ENCODE data around the gene PIM3. TPM values are rescaled to one million over a fixed set of nuclear protein-coding genes. Genes with fewer than 3 reads are reported as not detected.
A peak's percentile ranks its signal among the peaks of the same experiment; 100 is the strongest.

PIM3 gene
- total RNA-seq, 2 donors from 2014 or later, result 29.9 to 37.2 TPM

GRCh38 chr22:50007057-50007511 is 46.5 kb downstream of the PIM3 start:
- no peak for DNase-seq (ENCODE audit: low spot score)

GRCh38 chr22:50008151-50009040 is 47.8 kb downstream of the PIM3 start:
- DNase-seq (ENCODE audit: low spot score), result peak; percentile 57
- intact Hi-C loops (cut with DNase I), result no loop called here

More at GRCh38 chr22:50007057-50007511, 46.5 kb downstream of the PIM3 start:
- intact Hi-C loops (cut with DNase I), result no loop called here

GRCh38 chr22:50009251-50009650 is 48.7 kb downstream of the PIM3 start:
- intact Hi-C loops (cut with DNase I), result no loop called here
- DNase-seq (ENCODE audit: low spot score), result peak; percentile 76

GRCh38 chr22:50009765-50010675 is 49.4 kb downstream of the PIM3 start:
- intact Hi-C loops (cut with DNase I), result loop anchor here in 1 of 2 donors (5.0 kb wide), 1 partner anchor 78 kb away; no protein-coding TSS in a partner anchor
- peak; percentile 86 for DNase-seq (ENCODE audit: low spot score)

- DNase-seq (ENCODE audit: low spot score), result peak; percentile 64
- intact Hi-C loops (cut with DNase I), result loop anchor here in 1 of 2 donors (5.0 kb wide), 1 partner anchor 79 kb away; no protein-coding TSS in a partner anchor
These were observed 50.3 kb downstream of the PIM3 start for GRCh38 chr22:50010676-50011446.

GRCh38 chr22:50011447-50012210 is 51.1 kb downstream of the PIM3 start:
- intact Hi-C loops (cut with DNase I), result loop anchor here in 1 of 2 donors (5.0 kb wide), 1 partner anchor 79 kb away; no protein-coding TSS in a partner anchor
- peak; percentile 63 for DNase-seq (ENCODE audit: low spot score)

GRCh38 chr22:50012211-50013181 is 51.9 kb downstream of the PIM3 start, which contains the start of gene IL17REL:
IL17REL (minus strand) TSS chr22:50012765; CDS start chr22:50012646, 119 bp downstream.
- DNase-seq (ENCODE audit: low spot score), result peak; percentile 80
- intact Hi-C loops (cut with DNase I), result loop anchor here in 1 of 2 donors (5.0 kb wide), 1 partner anchor 80 kb away; no protein-coding TSS in a partner anchor

Small RNA genes lying within 50 kb of the gene (microRNA-seq; reads per million reads assigned to microRNA genes)
- gene MIR6821 (ENCODE audit: borderline microRNAs expressed in 2 of 2), result 0 reads per million in 2 donors

Other genes starting within 250 kb of the PIM3 start
- gene BRD1, start 132.9 kb upstream of the PIM3 start, total RNA-seq, result 10 to 100 TPM; 20.8 to 21.7 TPM
- 1 to 10 TPM; 7.3 to 8.5 TPM for gene ZBED4, start 106.9 kb upstream of the PIM3 start, total RNA-seq
- gene ALG12, start 42.3 kb upstream of the PIM3 start, total RNA-seq, result 10 to 100 TPM in 1 of 2 donors, 1 to 10 TPM in 1; 8.9 to 11.7 TPM
- 10 to 100 TPM; 27.5 to 45.4 TPM for gene CRELD2, start 42.1 kb upstream of the PIM3 start, total RNA-seq
- gene IL17REL, start 52.0 kb downstream of the PIM3 start, total RNA-seq, result not detected
- not detected for gene TTLL8, start 97.5 kb downstream of the PIM3 start, total RNA-seq
- gene MLC1, start 124.7 kb downstream of the PIM3 start, total RNA-seq, result under 1 TPM; 0.19 to 0.28 TPM
- under 1 TPM; 0.43 to 0.56 TPM for gene MOV10L1, start 129.2 kb downstream of the PIM3 start, total RNA-seq
- under 1 TPM; 0.19 to 0.23 TPM for gene PANX2, start 210.0 kb downstream of the PIM3 start, total RNA-seq
- gene TRABD, start 225.1 kb downstream of the PIM3 start, total RNA-seq, result 10 to 100 TPM; 18.3 to 20.5 TPM
- 10 to 100 TPM; 10.8 to 11.9 TPM for gene SELENOO, start 240.2 kb downstream of the PIM3 start, total RNA-seq